SK-N-MC (cell line): ENCODE results near the gene CHN2.
A peak's percentile ranks its signal among the peaks of the same experiment; 100 is the strongest.

Source experiments
- DNase-seq: peaks from one replicate; pipeline ENCODE4 v3.0.0-alpha.2; 2011; ENCODE audit warnings: low read depth, low spot score
- H3K27ac ChIP-seq: fragments of 200-600 bp; sonication (generic); 2 replicates; pipeline ENCODE4 v1.5.1; 2016; ENCODE audit warnings: mixed run types
- H3K36me3 ChIP-seq: fragments of 200-600 bp; sonication (generic); 2 replicates; pipeline ENCODE4 v1.6.1; 2017; ENCODE audit warnings: antibody characterized with exemption, low read length, mixed read lengths; ENCODE audit not compliant: insufficient read depth
- H3K4me3 ChIP-seq: fragments of 200-600 bp; sonication (generic); 2 replicates; pipeline ENCODE4 v1.5.1; 2016
- H3K9ac ChIP-seq: fragments of 200-600 bp; sonication (generic); 2 replicates; pipeline ENCODE4 v1.8.0; 2017; ENCODE audit warnings: mixed run types, mixed read lengths; ENCODE audit not compliant: insufficient read length
- H3K9me3 ChIP-seq: fragments of 200-600 bp; sonication (generic); 2 replicates; pipeline ENCODE4 v1.6.1; 2017; ENCODE audit warnings: low read depth, mild to moderate bottlenecking, antibody characterized with exemption, low read length, moderate library complexity, mixed read lengths
- EZH2 ChIP-seq: fragments of 200-600 bp; sonication (generic); IDR thresholded peaks from one replicate; pipeline ENCODE4 v1.6.1; 2017; ENCODE audit warnings: antibody characterized with exemption
- FOXP2 ChIP-seq: optimal IDR thresholded peaks from 2 replicates; pipeline ENCODE3; 2011; ENCODE audit warnings: mild to moderate bottlenecking, moderate library complexity; ENCODE audit not compliant: insufficient read depth; ENCODE audit errors: extremely low read length, control extremely low read depth
- POLR2AphosphoS5 ChIP-seq: IDR thresholded peaks from 2 replicates; pipeline ENCODE4 v1.6.1; 2012; ENCODE audit warnings: mild to moderate bottlenecking, low read depth, low read length, borderline replicate concordance

The CHN2 gene

DNA sequence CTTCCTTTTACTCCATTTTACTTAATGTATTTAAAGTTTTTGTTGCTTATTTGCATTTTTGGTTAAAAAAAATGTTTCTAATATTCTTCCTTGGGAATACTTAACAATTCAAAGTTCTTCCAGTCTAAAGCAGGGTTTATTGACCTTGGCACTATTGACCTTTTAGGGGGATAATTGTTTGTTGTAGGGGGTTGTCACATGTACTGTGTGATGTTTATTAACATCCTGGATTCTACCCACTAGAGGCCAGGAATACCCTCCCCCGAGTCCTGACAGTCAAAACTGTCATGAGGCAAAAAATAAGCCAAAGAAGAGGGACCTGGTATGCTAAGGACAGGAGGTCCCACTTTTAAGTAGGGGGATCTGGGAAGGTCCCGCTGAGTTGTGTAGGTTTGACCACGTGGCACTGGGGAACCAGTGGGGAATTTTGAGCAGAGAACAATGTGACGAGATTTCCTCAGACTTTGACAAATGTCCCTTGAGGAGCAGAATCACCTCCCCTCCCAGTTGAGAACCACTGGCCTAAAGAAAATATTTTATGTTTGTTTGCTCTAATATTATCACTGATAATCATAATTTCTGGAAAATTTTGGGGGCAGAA is 190.7 kb downstream of the CHN2 start:
- Histone ChIP-seq H3K4me3 (no peak overlapping the region), H3K27ac (peak overlapping the region; percentile 38; the same call in 1 of the 2 replicates), H3K9ac (no peak overlapping the region), H3K9me3 (no peaks in the 10 kb centered on the region), H3K36me3 (no peaks in the 10 kb centered on the region)
- DNase-seq, result no peak
- TF ChIP-seq FOXP2, result no peak

DNA sequence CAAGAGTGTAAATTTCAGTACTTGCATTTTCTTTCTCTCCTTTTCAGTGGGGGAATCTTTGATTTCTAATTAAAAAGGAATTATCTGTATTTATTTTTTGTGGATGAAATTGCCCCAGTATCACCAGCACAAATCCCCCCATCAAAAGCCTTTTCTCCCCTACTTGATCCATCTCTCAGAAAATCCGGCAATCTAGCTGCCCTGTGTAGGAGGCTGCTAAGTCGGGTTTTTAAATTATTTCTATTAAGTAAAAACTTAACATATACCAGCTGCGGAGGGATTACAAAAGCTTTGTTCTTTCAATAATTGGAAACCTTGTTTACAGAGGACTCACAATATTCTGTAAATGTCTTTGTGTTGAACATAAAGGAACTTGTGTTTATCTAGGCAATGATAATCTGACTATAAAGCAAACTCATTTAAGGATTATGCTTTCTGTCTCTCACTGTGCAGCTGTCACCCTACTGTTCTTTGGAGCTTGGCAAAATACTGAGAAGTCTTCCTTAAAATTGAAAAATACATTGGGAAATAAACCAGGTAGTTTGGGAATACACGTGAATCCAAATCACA is 191.7 kb downstream of the CHN2 start:
- H3K4me3 ChIP-seq, result no peak overlapping the region
- no peak overlapping the region for H3K27ac ChIP-seq
- no peaks in the 10 kb centered on the region for H3K36me3 ChIP-seq
- H3K9me3 ChIP-seq, result no peaks in the 10 kb centered on the region
- DNase-seq, result no peak
- H3K9ac ChIP-seq, result no peak overlapping the region
- TF ChIP-seq FOXP2 (no peak), POLR2AphosphoS5 (no peak), EZH2 (no peak)

DNA sequence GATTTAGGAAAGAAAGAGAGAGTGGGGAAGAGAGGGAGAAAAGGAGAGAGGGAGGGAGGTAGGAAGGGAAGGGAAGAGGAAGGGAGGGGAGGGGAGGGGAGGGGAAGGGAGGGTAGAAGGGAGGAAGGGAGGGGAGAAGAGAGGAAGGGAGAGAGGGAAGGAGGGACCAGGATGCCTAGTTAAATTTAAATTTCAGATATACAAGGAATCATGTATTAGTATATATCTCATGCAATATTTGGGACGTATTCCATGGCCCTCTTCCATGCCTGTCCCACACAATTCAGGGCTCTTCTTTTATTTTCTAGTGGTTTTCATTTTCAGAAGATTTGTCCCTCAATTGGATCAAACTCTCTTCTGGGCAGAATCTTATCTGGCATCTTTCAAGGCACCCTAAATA is 196.7 kb downstream of the CHN2 start:
- H3K27ac ChIP-seq, result no peak overlapping the region
- no peak for DNase-seq
- H3K9me3 ChIP-seq, result no peaks in the 10 kb centered on the region
- H3K9ac ChIP-seq, result no peak overlapping the region
- H3K36me3 ChIP-seq, result no peaks in the 10 kb centered on the region
- no peak overlapping the region for H3K4me3 ChIP-seq
- no peak for TF ChIP-seq FOXP2
- TF ChIP-seq POLR2AphosphoS5, result no peak
- TF ChIP-seq EZH2, result no peak

DNA sequence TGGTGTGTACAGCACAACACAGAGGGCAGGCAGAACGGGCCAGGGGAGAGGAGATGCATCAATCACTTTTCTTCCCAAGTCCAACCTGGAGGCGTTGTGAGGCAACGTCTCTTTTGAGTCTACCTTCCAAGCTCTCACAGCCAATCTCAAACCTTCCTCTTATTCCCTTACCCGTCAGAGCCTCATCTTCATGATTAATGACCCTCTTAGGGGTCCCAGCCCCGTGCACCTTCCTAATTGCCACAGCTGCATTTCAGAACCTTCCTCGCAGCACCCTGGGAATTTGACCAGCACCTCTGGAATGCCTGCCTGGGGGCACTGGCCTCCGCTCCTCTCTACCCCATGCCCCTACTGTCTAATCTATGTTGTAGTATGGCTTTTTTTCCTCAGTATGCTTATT is 199.7 kb downstream of the CHN2 start:
- no peak for DNase-seq
- TF ChIP-seq EZH2 (no peak), FOXP2 (no peak), POLR2AphosphoS5 (no peak)
- Histone ChIP-seq H3K9me3 (no peaks in the 10 kb centered on the region), H3K27ac (no peak overlapping the region), H3K9ac (no peak overlapping the region), H3K36me3 (peaks cover 7% of the 10 kb centered on the region; the same call in 1 of the 2 replicates), H3K4me3 (no peak overlapping the region)

DNA sequence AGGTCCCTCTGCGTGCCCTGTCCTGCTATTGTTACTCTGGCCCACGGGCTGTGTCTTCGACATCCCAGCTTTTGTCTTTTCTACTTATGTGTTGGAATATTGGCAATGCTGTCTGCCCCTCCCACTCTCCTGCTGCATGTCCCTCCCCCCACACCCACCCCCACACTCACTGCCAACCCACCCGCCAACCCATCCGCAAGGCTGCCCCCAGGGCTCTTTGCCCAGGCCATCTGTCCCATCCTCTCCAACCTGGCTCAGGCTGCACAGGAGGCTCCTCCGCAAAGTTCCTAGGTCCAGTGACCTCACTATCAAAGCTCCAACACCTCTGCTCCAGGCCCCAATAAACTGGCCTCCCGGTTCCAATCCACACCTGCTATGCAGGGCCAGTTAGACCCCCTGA is 202.0 kb downstream of the CHN2 start:
- Histone ChIP-seq H3K9ac (no peak overlapping the region), H3K27ac (no peak overlapping the region)
- TF ChIP-seq FOXP2 (no peak), POLR2AphosphoS5 (no peak), EZH2 (no peak)

DNA sequence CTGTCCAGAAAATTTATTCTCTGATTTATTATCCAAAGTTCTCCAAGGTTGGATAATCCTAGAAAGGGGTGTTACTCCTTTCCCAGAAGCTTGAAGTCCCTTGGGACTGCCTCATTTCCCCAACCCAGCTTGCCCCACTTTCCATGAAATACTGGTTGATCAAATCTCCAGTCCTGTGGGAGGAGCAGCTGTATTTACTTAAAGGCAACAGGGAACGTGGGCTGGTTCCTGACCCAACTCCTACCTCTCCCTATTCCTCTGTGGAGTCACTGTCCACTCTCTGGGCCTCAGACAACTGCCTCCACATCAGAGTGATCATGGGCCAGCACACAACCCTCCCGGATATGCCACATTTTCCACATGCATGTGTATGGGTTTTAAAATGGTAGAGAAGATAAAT is 202.8 kb downstream of the CHN2 start:
- TF ChIP-seq EZH2 (no peak), POLR2AphosphoS5 (no peak), FOXP2 (no peak)
- DNase-seq, result no peak
- peaks cover 19% of the 10 kb centered on the region; the same call in 1 of the 2 replicates for H3K36me3 ChIP-seq
- H3K9me3 ChIP-seq, result no peaks in the 10 kb centered on the region
- H3K4me3 ChIP-seq, result no peak overlapping the region
- H3K27ac ChIP-seq, result no peak overlapping the region
- no peak overlapping the region for H3K9ac ChIP-seq

More for the DNA sequence above, 202.0 kb downstream of the CHN2 start:
- no peak for DNase-seq
- Histone ChIP-seq H3K36me3 (peaks cover 19% of the 10 kb centered on the region; the same call in 1 of the 2 replicates), H3K4me3 (no peak overlapping the region), H3K9me3 (no peaks in the 10 kb centered on the region)

DNA sequence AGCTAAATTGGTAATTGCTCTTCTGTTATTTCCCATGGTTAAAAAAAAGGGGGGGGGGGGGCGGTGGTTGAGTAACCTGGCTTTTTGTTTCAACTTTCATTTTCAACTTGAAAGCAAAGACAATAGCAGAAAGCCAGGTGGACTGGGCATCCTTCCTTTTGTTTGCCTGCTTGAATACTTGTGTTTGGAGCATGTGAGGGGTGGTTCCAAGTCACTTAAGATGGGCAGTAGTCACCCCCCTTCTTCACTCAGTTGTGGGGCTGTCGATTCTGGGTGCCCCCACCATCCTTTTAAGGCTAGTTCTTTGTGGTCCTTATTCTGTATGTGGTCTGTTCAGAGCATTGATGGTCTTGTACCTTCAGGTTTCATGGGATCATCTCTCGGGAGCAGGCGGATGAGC is 203.4 kb downstream of the CHN2 start:
- Histone ChIP-seq H3K9ac (no peak overlapping the region), H3K27ac (no peak overlapping the region), H3K36me3 (peaks cover 19% of the 10 kb centered on the region; the same call in 1 of the 2 replicates), H3K9me3 (no peaks in the 10 kb centered on the region), H3K4me3 (no peak overlapping the region)
- DNase-seq, result no peak
- no peak for TF ChIP-seq FOXP2
- no peak for TF ChIP-seq POLR2AphosphoS5
- no peak for TF ChIP-seq EZH2

DNA sequence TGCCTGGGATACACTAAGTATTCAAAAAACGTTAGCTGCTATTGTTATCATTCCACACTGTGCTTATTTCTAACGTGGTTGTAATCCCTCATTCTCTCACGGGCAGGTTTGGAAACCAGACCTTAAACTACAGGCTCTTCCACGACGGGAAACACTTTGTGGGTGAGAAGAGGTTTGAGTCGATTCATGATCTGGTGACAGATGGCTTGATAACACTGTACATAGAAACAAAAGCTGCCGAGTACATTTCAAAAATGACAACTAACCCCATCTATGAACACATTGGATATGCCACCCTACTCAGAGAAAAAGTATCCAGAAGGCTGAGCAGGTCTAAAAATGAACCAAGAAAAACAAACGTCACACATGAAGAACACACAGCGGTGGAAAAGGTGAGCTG is 205.9 kb downstream of the CHN2 start:
- Histone ChIP-seq H3K9ac (no peak overlapping the region), H3K27ac (no peak overlapping the region), H3K36me3 (peaks cover 28% of the 10 kb centered on the region; the same call in 1 of the 2 replicates), H3K9me3 (no peaks in the 10 kb centered on the region), H3K4me3 (no peak overlapping the region)
- no peak for TF ChIP-seq FOXP2
- no peak for TF ChIP-seq POLR2AphosphoS5
- no peak for TF ChIP-seq EZH2
- DNase-seq, result no peak
